ENCODE results near the gene KIAA2012.
A peak's percentile ranks its signal among the peaks of the same experiment; 100 is the strongest.

Gene KIAA2012

DNA sequence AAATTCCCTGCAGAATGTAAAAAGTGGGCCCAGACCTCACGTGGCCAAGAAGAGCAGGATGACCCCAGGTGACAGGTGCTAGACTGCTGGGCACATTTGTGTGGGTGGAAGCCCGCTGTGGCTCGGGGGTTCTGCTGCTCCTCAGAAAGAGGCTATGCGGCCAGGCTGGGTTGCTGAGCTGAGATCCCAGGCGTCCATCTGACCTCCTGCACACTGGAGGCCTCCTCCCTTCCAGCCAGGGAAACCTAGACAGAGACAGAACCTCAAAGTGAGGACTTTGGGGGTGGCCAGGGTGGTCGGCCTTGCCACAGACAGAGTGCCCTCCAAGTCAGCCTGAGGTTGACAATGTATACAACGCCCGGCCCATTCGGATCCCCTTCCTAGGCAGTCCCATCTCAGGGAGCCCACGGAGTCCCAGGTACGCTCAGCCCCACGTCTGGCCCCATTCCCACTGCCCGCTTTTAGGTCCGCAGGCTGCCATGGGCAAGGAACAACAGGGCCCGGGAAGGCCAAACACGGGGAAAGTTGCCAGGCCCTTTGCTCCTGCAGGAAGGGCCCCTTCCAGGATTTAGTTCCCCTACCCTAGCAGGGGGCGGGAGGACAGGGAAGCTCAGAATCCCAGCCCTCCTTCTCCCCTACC lies 75.6 kb downstream of the KIAA2012 start:
- no peak for DNase-seq (ENCODE audit: low spot score)

DNA sequence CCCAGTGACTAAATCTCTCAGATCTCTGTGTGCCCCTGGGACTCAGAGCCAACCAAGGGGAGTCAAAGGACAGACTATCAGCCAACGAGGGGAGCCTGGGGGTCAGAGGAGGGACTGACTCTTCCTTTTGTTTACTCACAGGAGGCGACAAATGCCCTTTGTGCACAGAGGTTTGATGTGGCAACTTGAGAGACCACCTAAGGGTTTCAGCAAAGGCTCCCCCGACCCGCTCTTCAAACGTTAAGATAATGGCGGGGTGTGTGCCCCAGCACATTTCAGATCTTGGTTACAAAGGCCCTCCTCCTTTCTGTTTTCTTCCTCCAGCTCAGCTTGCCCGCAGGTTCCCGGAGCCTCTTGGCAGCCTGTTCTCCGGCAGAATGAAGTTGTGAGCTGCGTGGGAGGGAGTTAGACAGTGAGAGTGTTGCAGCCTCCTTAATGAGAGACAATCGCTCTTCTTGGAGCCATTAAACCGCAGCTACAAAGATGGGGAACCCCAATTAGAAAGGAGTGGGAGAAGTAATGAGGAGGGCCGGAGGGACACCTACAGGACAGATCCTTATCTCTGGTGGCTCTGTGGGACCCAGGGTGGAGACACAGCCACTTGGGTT lies 76.2 kb downstream of the KIAA2012 start:
- DNase-seq (ENCODE audit: low spot score): no peak

DNA sequence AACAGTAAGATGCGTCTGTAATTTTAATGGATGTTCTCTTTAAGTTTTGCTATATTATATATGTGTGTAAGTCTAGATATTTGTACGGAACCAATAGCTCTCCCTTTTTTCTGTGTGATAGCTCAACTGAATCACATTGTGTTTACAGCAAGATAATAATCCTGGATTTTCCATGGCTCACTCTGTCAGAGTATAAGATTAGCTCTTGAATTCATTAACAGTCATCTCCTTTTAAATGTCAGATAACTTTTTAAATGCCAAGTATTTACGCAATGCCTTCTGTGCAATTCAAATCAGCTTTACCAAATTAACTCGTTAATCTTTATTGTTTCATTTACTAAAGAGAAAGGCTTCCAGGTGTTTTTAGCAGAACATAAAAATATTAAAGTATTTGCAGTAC lies 76.9 kb downstream of the KIAA2012 start:
- no peak for DNase-seq (ENCODE audit: low spot score)

GRCh38 chr2:202152104-202152715 lies 79.2 kb downstream of the KIAA2012 start:
- DNase-seq (ENCODE audit: low spot score): no peak

GRCh38 chr2:202154613-202155012 lies 81.6 kb downstream of the KIAA2012 start:
- DNase-seq (ENCODE audit: low spot score): no peak

- DNase-seq (ENCODE audit: low spot score): no peak
These were observed 84.3 kb downstream of the KIAA2012 start for GRCh38 chr2:202157211-202157990.

- no peak for DNase-seq (ENCODE audit: low spot score)
These were observed 85.7 kb downstream of the KIAA2012 start for GRCh38 chr2:202158796-202159195.

DNA sequence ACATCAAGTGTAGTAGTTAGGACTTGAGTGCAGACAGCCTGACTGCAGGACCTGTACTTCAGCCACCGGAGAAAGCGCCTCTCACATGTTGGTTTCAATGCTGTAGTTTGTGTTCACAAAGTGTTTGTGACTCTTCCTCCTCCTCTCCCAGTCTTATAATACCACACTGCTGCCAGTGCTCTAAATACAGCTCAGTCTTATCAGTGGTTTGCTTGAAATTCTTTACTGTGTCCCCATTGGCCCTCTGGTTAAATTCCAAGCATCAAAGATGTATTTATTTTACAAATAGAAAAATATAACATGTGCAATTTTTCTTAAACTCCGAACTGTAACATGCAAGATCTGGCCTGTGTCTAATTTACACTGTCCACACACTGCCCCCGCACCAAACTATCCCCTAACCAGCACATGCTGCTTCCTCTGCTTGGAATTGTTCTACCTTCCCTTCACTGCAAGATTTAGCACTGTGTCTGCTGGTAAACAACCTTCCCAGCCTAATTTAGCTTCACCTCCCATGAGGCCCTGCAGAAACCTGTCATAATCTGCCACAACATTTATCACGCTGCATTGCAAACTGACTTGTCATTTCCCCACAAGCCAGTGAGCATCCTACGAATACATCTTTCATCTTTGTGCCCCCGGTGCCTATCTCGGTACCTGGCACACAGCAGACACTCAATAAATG lies 88.2 kb downstream of the KIAA2012 start:
- DNase-seq (ENCODE audit: low spot score): no peak

- no peak for DNase-seq (ENCODE audit: low spot score)
These were observed 91.4 kb downstream of the KIAA2012 start for GRCh38 chr2:202164411-202164810.

GRCh38 chr2:202165208-202165607 lies 92.2 kb downstream of the KIAA2012 start:
- DNase-seq (ENCODE audit: low spot score): no peak

- DNase-seq (ENCODE audit: low spot score): no peak
These were observed 92.9 kb downstream of the KIAA2012 start for GRCh38 chr2:202165945-202166344.

DNA sequence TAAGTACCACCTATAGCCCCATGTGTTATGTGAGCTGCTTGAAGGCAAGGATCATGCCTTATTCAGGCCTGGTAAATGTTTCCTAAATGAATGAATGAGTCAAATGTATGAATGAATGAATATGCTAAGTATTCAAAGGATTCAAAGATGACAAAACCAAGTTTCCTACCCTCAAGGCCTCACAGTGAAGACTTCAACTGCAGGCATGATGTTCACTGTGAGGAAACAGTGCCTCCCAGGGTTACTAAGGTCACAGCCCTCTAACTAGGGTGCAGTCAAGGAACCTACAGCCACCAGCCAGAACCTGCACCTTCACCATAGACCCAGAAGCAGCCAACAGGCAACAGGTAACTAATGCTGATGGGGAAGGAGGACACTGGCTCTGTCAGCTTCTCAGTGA lies 96.1 kb downstream of the KIAA2012 start:
- no peak for DNase-seq (ENCODE audit: low spot score)

DNA sequence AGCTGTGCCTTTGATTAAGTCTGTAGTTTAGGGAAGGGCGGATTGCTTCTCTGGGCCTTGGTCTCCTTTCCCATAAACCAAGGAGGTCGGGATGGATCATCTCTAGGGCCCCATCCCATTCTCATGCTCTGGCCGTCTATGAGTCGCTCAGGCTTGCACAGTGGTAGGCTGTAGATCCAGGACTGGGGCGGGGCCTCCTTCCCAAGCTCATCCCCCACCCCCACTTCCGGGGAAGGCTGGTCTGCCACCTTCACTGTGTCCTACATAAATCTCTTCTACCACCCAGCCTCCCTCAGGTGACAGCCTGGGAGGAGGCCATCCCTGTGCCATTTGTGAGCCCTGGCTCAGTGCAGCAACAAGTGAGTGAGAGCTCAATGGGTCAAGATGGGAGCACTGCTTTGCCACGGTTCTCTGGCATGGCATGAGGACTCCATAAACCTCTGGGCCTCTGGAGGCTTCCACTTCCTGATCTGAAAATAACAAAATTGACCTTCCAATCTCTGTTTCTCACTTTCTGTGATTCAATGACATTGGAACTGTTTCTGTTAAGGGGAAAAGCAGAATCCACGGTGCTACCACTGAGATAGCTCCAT lies 96.9 kb downstream of the KIAA2012 start:
- no peak for DNase-seq (ENCODE audit: low spot score)

DNA sequence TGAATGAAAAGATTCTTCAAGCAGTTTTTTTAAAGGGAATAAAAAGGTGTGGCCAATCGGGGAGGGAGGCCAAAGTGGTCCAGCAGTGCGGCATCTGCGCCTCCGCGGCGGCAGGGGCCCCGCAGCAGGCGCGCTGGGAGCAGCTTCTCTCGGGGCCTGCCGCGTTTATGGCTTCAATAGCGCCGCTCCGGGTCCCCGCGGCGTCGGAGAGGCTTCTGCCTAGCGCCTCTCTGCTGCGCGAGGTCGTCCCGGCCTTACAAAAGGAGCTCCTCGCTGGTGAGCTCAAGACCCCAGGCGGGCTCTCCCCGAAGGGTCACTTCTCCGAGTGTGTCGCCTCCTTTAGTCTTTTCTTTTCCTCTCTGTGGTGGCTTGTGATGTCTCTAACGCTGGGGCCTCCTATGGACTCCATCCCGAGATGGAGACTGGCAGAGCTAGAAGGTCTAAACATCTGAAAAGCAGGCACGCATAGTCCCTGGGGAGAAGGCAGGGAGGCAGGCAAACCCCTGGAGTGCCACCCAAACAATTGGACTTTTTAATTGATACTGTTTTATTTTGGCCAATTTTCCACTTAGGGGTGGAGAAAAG lies 98.3 kb downstream of the KIAA2012 start:
- DNase-seq (ENCODE audit: low spot score): peak; percentile 27

DNA sequence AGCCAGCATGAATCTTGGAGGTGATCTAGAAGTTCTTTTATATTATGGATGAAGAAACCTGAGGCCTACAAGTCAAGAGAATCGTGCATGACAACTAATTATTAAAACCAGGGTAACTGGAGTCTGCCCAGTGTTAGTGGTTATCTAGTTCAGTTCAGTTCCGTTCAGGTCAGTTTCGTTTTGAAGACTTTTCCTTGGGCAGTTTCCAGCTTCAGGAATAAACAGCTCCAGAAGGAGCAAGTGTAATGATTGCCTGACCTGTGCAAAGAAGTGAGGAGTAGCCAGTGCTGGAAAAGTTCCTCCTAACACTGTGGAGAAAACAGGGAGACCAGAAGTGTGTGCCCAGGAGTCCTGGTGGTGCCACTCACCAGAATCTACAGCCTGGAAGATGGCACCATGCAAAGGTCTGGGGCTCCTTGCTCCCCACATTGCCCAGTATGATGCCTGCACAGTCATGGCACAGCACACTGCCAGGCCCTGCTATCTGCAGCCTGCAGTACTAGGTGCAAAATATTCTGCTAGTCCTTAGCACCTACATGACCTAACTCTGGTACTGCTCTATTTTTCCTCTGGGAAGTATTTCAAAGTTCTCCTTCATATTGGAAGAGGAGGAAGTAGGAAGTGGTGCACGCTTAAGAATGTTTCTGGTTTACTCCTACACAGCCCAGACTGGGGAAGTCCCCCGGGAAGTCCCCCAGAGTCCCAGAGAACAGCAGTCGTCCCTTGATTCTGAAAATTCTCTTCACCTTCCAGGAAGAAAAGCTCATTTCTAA lies 99.6 kb downstream of the KIAA2012 start:
- no peak for DNase-seq (ENCODE audit: low spot score)

DNA sequence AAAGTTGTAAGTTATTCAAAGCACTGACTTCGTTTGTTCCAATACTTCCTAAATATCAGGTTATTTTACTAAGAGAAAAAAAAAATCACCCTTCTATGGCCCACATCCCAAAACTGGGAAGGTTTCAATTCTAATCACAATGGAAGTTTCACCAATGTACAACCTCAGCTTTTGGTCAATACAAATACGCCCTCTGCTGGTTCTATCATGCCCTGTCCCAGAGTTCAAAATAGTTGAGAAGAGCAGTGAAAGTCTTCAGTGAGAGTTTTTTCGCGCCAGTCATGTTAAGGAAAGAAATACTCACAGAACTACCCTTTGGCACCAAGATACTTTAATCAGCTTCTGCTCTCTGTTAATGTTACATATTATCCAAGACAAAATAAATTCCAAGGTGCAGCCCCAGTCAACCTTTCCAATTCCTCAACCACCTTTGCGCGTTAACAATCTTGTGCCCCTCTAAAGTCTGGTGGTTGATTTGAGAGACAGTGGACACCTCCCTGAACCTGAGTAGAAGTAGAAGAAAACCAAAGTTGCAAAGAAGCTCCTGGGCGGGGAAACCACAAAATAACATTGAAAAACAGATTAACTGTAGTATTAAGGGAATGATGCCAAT lies 105.4 kb downstream of the KIAA2012 start:
- peak; percentile 47 for DNase-seq (ENCODE audit: low spot score)

DNA sequence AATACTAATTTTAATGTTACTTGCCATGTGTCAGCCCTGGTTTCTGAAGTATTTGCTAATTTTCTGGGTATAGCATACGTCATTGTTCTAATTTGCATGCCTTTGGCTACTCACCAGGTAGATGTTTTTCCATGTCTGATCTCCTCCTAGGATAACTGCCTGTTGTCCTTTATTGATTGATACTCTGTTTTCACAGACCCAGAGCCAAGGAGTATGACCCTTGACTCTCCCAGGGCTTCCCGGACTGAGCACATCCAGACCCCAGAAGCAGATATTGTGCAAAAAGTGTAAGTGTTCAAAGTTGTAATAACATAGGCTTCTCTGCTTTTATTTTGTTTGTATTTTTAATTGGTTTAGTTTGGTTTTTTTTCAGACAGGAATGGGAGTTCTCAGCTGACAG lies 111.5 kb downstream of the KIAA2012 start:
- DNase-seq (ENCODE audit: low spot score): no peak

DNA sequence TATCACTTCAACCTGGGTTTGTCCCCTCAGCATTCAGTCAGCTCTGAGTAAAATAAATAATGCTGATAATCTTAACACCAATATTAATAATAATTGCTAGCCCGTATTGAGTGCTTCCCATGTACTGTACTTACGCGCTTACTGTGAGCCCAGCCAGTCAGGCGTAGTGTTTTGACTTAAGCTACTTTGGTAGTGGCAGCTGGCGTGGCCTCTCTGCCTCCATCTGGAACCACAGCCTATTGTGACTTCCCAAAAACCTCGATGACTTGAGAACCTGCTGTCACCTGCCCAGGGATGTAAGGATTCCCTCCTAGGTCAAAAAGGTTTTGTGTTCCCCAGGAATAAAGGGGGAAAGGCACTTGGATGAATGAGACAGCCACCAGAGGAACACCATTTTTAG lies 112.1 kb downstream of the KIAA2012 start:
- DNase-seq (ENCODE audit: low spot score): no peak

DNA sequence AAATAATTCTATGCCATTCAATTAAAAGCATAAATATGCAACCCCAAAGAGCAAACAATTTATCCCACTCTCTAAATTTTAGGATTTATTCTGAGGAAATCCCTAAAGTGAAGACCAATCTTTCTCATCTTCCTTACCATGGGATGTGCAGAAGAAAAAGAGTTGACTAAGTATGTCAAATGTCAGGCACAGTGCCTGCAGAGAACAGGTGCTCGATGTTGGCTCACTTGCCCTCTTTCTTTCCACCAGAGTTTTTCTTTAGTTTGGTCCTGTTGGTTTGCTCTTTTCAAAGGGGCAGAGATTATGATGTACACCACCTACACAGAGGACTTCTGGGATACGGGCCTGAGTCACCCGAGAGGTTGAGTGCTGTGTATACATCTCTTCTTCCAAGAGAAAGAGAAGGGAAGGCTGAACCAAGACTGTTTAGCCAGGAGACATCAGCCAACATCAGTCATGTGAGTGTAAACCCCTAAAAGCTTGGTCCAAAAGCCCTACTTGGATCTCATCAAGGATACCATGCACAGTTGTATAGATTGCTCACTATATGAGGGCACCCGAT lies 113.7 kb downstream of the KIAA2012 start:
- no peak for DNase-seq (ENCODE audit: low spot score)

DNA sequence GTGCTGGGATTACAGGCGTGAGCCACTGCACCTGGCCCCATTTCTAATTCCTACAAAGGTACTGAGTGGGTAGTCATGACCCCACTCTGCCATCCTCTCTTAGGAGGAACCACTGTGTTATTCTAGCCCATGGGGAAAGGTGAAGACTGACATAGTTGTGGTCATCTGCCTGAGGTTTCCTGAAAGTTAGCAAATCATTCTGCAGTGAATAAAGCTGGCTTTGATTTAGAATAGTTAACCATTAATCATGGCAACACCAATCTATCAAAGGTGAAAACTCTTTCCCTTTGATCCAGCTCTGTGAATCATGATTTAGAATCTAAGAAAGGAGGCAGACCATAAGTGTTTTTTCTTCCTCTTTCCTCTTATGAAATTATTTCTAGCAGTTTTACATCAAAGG lies 114.5 kb downstream of the KIAA2012 start:
- no peak for DNase-seq (ENCODE audit: low spot score)
